H1 (cell line): ENCODE data around the gene ERICH6. TPM values are rescaled to one million over a fixed set of nuclear protein-coding genes. Genes with fewer than 3 reads are reported as not detected.

Experiments used
- CTCF ChIA-PET: fragments of 300-600 bp; sonication (Branson Sonifier 250); formaldehyde crosslinking; loops from one replicate; lab custom pipeline; 2021; ENCODE audit not compliant: partially characterized antibody; lab: Charles Lee
- POLR2A ChIA-PET: fragments of 300-600 bp; sonication (Branson Sonifier 250); formaldehyde crosslinking; loops from one replicate; lab custom pipeline; 2021; ENCODE audit warnings: inconsistent platforms; ENCODE audit not compliant: partially characterized antibody; lab: Charles Lee
- DNase-seq, 2 experiments: peaks; one replicate each; pipeline versions ENCODE4 v3.0.0 to v3.0.0-alpha.2; 2010 to 2022; ENCODE audit warnings: low spot score in 2 of 2, low read depth in 1 of 2, mixed read lengths in 1 of 2
- FAIRE-seq: peaks from 2 replicates; lab custom pipeline; 2011; peaks lifted over from hg19 to GRCh38; lab: Jason Lieb, UNC
- H2AFZ ChIP-seq: 2 replicates; pipeline ENCODE4 v1.8.1; 2012; ENCODE audit warnings: low read length, inconsistent platforms
- H2AK5ac ChIP-seq: 2 replicates; pipeline ENCODE4 v1.6.1; 2013; ENCODE audit warnings: low read depth, low read length
- H2BK120ac ChIP-seq: replicated peaks from 2 replicates; pipeline ENCODE3; 2013; ENCODE audit warnings: low read depth, low read length, inconsistent platforms
- H2BK12ac ChIP-seq: 2 replicates; pipeline ENCODE4 v1.6.1; 2013; ENCODE audit warnings: low read depth, low read length
- H2BK15ac ChIP-seq: 2 replicates; pipeline ENCODE4 v1.6.1; 2013; ENCODE audit warnings: low read length
- H2BK20ac ChIP-seq: 2 replicates; pipeline ENCODE4 v1.6.1; 2013; ENCODE audit warnings: low read length
- H2BK5ac ChIP-seq: 2 replicates; pipeline ENCODE4 v1.6.1; 2013; ENCODE audit warnings: low read depth, low read length
- H3K14ac ChIP-seq: 2 replicates; pipeline ENCODE4 v1.6.1; 2013; ENCODE audit warnings: inconsistent platforms; ENCODE audit not compliant: insufficient read length
- H3K18ac ChIP-seq: 2 replicates; pipeline ENCODE4 v1.6.1; 2013; ENCODE audit warnings: low read length; ENCODE audit errors: extremely low read depth
- H3K23ac ChIP-seq: 2 replicates; pipeline ENCODE4 v1.6.1; 2013; ENCODE audit warnings: inconsistent platforms; ENCODE audit not compliant: insufficient read length
- H3K23me2 ChIP-seq: 2 replicates; pipeline ENCODE4 v1.6.1; 2013; ENCODE audit warnings: low read depth, low read length
- H3K27ac ChIP-seq: 2 replicates; pipeline ENCODE4 v1.6.1; 2011; ENCODE audit warnings: low read depth, low read length, inconsistent platforms
- H3K27me3 ChIP-seq, 4 experiments: replicated peaks in 1 of 4; 1 replicate in 1 of 4; 2 replicates in 3 of 4; pipeline versions ENCODE4 v1.6.1 to v1.8.1; 2011 to 2013; ENCODE audit warnings: low read length in 3 of 4, mild to moderate bottlenecking in 3 of 4, inconsistent platforms in 2 of 4, mixed read lengths in 2 of 4, moderate library complexity in 1 of 4; ENCODE audit not compliant: control insufficient read depth in 3 of 4, insufficient read depth in 3 of 4; ENCODE audit errors: extremely low read depth in 1 of 4
- H3K36me3 ChIP-seq, 4 experiments: 2 replicates each; pipeline versions ENCODE4 v1.6.1 to v1.8.1; 2011 to 2013; ENCODE audit warnings: mild to moderate bottlenecking in 4 of 4, low read length in 3 of 4, moderate library complexity in 2 of 4, control low read depth in 1 of 4, inconsistent platforms in 1 of 4; ENCODE audit not compliant: insufficient read depth in 4 of 4, control insufficient read depth in 2 of 4
- H3K4ac ChIP-seq: replicated peaks from 2 replicates; pipeline ENCODE3; 2013; ENCODE audit warnings: low read length, low read depth, mixed read lengths, inconsistent platforms; ENCODE audit not compliant: insufficient read length
- H3K4me1 ChIP-seq, 4 experiments: replicated peaks in 1 of 4; 1 replicate in 1 of 4; 2 replicates in 3 of 4; pipeline versions ENCODE4 v1.6.1 to v1.8.1; 2011 to 2013; ENCODE audit warnings: low read length in 3 of 4, inconsistent platforms in 2 of 4, mixed read lengths in 1 of 4; ENCODE audit not compliant: insufficient read depth in 4 of 4, control insufficient read depth in 3 of 4
- H3K4me2 ChIP-seq, 2 experiments: 2 replicates each; pipeline versions ENCODE4 v1.6.1 to v1.8.1; 2011 to 2013; ENCODE audit warnings: low read depth in 2 of 2, low read length in 2 of 2, control low read depth in 1 of 2, inconsistent platforms in 1 of 2, mild to moderate bottlenecking in 1 of 2; ENCODE audit not compliant: insufficient read depth in 1 of 2
- H3K4me3 ChIP-seq, 4 experiments: fragments of 200-600, 300-600 bp in 1 of 4; sonication (generic), shearing (Covaris generic), sonication (Bioruptor Twin) in 1 of 4; 2 replicates each; pipeline versions ENCODE4 v1.5.1 to v1.8.1; 2011 to 2016; ENCODE audit warnings: low read length in 4 of 4, low read depth in 3 of 4, control low read depth in 2 of 4, inconsistent platforms in 2 of 4, mild to moderate bottlenecking in 2 of 4, mixed read lengths in 1 of 4, moderate library complexity in 1 of 4; ENCODE audit not compliant: insufficient read depth in 2 of 4; ENCODE audit errors: extremely low read depth in 1 of 4
- H3K56ac ChIP-seq: replicated peaks from 2 replicates; pipeline ENCODE3; 2013; ENCODE audit warnings: low read depth, mild to moderate bottlenecking, mixed read lengths, low read length, inconsistent platforms; ENCODE audit not compliant: insufficient read length
- H3K79me1 ChIP-seq: 2 replicates; pipeline ENCODE4 v1.6.1; 2013; ENCODE audit warnings: low read depth, low read length, control low read depth
- H3K79me2 ChIP-seq, 2 experiments: 2 replicates each; pipeline versions ENCODE4 v1.6.1 to v1.8.1; 2012 to 2013; ENCODE audit warnings: low read length in 2 of 2, mild to moderate bottlenecking in 2 of 2, inconsistent platforms in 1 of 2; ENCODE audit not compliant: insufficient read depth in 2 of 2, control insufficient read depth in 1 of 2
- H3K9ac ChIP-seq, 4 experiments: replicated peaks in 1 of 4; 1 replicate in 1 of 4; 2 replicates in 3 of 4; pipeline versions ENCODE4 v1.6.1 to v1.8.1; 2011 to 2013; ENCODE audit warnings: low read depth in 3 of 4, low read length in 3 of 4, control low read depth in 2 of 4, mild to moderate bottlenecking in 2 of 4, moderate library complexity in 2 of 4, inconsistent platforms in 1 of 4; ENCODE audit errors: extremely low read depth in 1 of 4
- H3K9me3 ChIP-seq, 2 experiments: 2 replicates each; pipeline versions ENCODE4 v1.6.1 to v1.8.1; 2012 to 2013; ENCODE audit warnings: mild to moderate bottlenecking in 2 of 2, moderate library complexity in 2 of 2, control low read depth in 1 of 2, inconsistent platforms in 1 of 2, low read depth in 1 of 2, low read length in 1 of 2, mixed read lengths in 1 of 2; ENCODE audit not compliant: insufficient read depth in 2 of 2
- H4K20me1 ChIP-seq, 2 experiments: replicated peaks in 1 of 2; 2 replicates each; pipeline versions ENCODE3 to v1.8.1; 2011 to 2013; ENCODE audit warnings: inconsistent platforms in 2 of 2, low read length in 2 of 2, mild to moderate bottlenecking in 1 of 2; ENCODE audit not compliant: insufficient read depth in 2 of 2, control insufficient read depth in 1 of 2
- H4K5ac ChIP-seq: 2 replicates; pipeline ENCODE4 v1.6.1; 2013; ENCODE audit warnings: low read length, low read depth, mixed read lengths, inconsistent platforms; ENCODE audit not compliant: insufficient read length
- H4K8ac ChIP-seq: 2 replicates; pipeline ENCODE4 v1.8.0; 2013; ENCODE audit warnings: mild to moderate bottlenecking, moderate library complexity, low read length, inconsistent platforms; ENCODE audit not compliant: insufficient read depth; ENCODE audit errors: extremely low read depth
- H4K91ac ChIP-seq: replicated peaks from 2 replicates; pipeline ENCODE3; 2013; ENCODE audit warnings: low read length, mixed read lengths, inconsistent platforms; ENCODE audit not compliant: insufficient read length
- BCL11A ChIP-seq, 2 experiments: IDR thresholded peaks; one replicate each; pipeline ENCODE4 v1.6.1; 2011; ENCODE audit warnings: low read depth in 2 of 2, low read length in 2 of 2, mild to moderate bottlenecking in 2 of 2
- CBX5 ChIP-seq: fragments of 300-800, 300-1000 bp; sonication (generic); IDR thresholded peaks from 2 replicates; pipeline ENCODE4 v1.7.1; 2016; ENCODE audit warnings: antibody characterized with exemption, low read length, low read depth
- CHD1 ChIP-seq: IDR thresholded peaks from 2 replicates; pipeline ENCODE4 v1.6.1; 2012; ENCODE audit warnings: low read depth, low read length, improper control_type of control experiment
- CHD2 ChIP-seq: IDR thresholded peaks from 2 replicates; pipeline ENCODE4 v1.6.1; 2012; ENCODE audit warnings: low read length, improper control_type of control experiment
- EZH2 ChIP-seq: fragments of 200-600 bp; sonication (generic); IDR thresholded peaks from 2 replicates; pipeline ENCODE4 v1.7.1; 2012; ENCODE audit warnings: low read depth, mild to moderate bottlenecking, moderate library complexity, low read length, inconsistent platforms; ENCODE audit not compliant: severe bottlenecking
- JUN ChIP-seq: IDR thresholded peaks from 2 replicates; pipeline ENCODE4 v1.6.1; 2011; ENCODE audit warnings: low read depth, mild to moderate bottlenecking, improper control_type of control experiment, low read length
- KDM4A ChIP-seq: IDR thresholded peaks from one replicate; pipeline ENCODE4 v1.7.1; 2012; ENCODE audit warnings: low read depth, mild to moderate bottlenecking, moderate library complexity, low read length, inconsistent platforms; ENCODE audit not compliant: severe bottlenecking
- RFX5 ChIP-seq: IDR thresholded peaks from 2 replicates; pipeline ENCODE4 v1.6.1; 2011; ENCODE audit warnings: low read depth, low read length, improper control_type of control experiment, borderline replicate concordance
- SP1 ChIP-seq: IDR thresholded peaks from 2 replicates; pipeline ENCODE4 v1.6.1; 2011; ENCODE audit warnings: low read depth, low read length
- SP2 ChIP-seq: IDR thresholded peaks from 2 replicates; pipeline ENCODE4 v1.6.1; 2012; ENCODE audit warnings: mild to moderate bottlenecking, low read length, inconsistent platforms
- SUZ12 ChIP-seq: fragments of 200-600 bp; sonication (generic); IDR thresholded peaks from 2 replicates; pipeline ENCODE4 v1.6.1; 2012; ENCODE audit warnings: mild to moderate bottlenecking, inconsistent platforms, low read length, moderate library complexity, mixed read lengths
- TAF7 ChIP-seq: optimal IDR thresholded peaks from 2 replicates; pipeline ENCODE3; 2011; ENCODE audit warnings: low read depth, mild to moderate bottlenecking, inconsistent platforms, low read length, moderate library complexity, borderline replicate concordance
- TBP ChIP-seq: IDR thresholded peaks from 2 replicates; pipeline ENCODE4 v1.6.1; 2011; ENCODE audit warnings: low read depth, low read length, improper control_type of control experiment
- TCF12 ChIP-seq: IDR thresholded peaks from 2 replicates; pipeline ENCODE4 v1.6.1; 2011; ENCODE audit warnings: low read depth, mild to moderate bottlenecking, low read length
- WGBS, 2 experiments: shearing (Covaris generic) in 1 of 2; methylation state at CpG; one replicate each; pipeline versions ENCODE4 v1.1.6 to v1.1.7; 2013 to 2015; ENCODE audit warnings: low lambda C conversion rate in 2 of 2, mixed read lengths in 2 of 2, inconsistent platforms in 1 of 2, low coverage in 1 of 2, missing lambda C conversion rate in 1 of 2; ENCODE audit not compliant: insufficient replicate concordance in 2 of 2, insufficient coverage in 1 of 2, insufficient read length in 1 of 2; ENCODE audit errors: extremely low coverage in 1 of 2, missing lambda C conversion rate in 1 of 2; 5-methylcytosine and 5-hydroxymethylcytosine counted together
- polyA plus RNA-seq, 7 experiments: library from polyadenylated mRNA; depleted of rRNA in 3 of 7; stranded (reverse) in 5 of 7; unstranded in 2 of 7; fragments of >200 nt in 5 of 7; fragments of 200-250 nt in 2 of 7; gene quantifications; 1 replicate in 5 of 7; 2 replicates in 1 of 7; 4 replicates in 1 of 7; pipeline versions ENCODE4 v1.2.1 to v1.2.3, GENCODE V29; 2011 to 2013; ENCODE audit warnings: missing spikeins in 2 of 7, mixed read lengths in 2 of 7
- total RNA-seq: library from RNA; stranded (reverse); fragmentation: NEBNext Ultra II Directional; extraction: Animal tissue kit (Norgen Biotek cat#: 25700); gene quantifications from 2 replicates; pipeline ENCODE4 v1.2.1, GENCODE V29; 2021
- TF ChIP-seq, protein P1 (sequence below): IDR thresholded peaks from 2 replicates; pipeline ENCODE4 v1.6.1; 2011; ENCODE audit warnings: low read depth, mild to moderate bottlenecking, low read length; ENCODE audit not compliant: insufficient read depth

The ERICH6 gene
- total and polyA plus RNA-seq, 2 of the 8 experiments (the other 6 are each of a cell fraction or from before 2014, with no cell fraction given), result not detected

GRCh38 chr3:150673966-150674365, 29.8 kb downstream of the ERICH6 start:
- Histone ChIP-seq H4K91ac (no peak overlapping the region), H3K27me3 (no peaks in the 10 kb centered on the region), H3K18ac (no peak overlapping the region), H3K79me1 (no peaks in the 10 kb centered on the region), H3K27ac (no peak overlapping the region), H2AK5ac (no peak overlapping the region), H3K23ac (no peak overlapping the region), H3K56ac (no peak overlapping the region), H2BK12ac (no peak overlapping the region), H3K4me3 (no peak overlapping the region), H3K9me3 (peaks cover 3 to 5% of the 10 kb centered on the region in 2 experiments; a peak in 2 of 4 replicates), H3K4ac (no peak overlapping the region), H3K4me1 (no peaks in the 10 kb centered on the region), H3K23me2 (peaks cover 2% of the 10 kb centered on the region; the same call in 1 of the 2 replicates), H3K79me2 (no peaks in the 10 kb centered on the region), H2BK20ac (no peak overlapping the region), H4K5ac (no peak overlapping the region), H3K36me3 (no peaks in the 10 kb centered on the region), H3K9ac (no peak overlapping the region), H3K14ac (no peak overlapping the region), H4K8ac (no peak overlapping the region), H2BK15ac (no peak overlapping the region), H2BK5ac (no peak overlapping the region), H2AFZ (no peak overlapping the region), H2BK120ac (no peak overlapping the region), H3K4me2 (no peak overlapping the region), H4K20me1 (no peaks in the 10 kb centered on the region)
- CTCF ChIA-PET, result no interaction called here
- DNase-seq (no peak), FAIRE-seq (no peak)
- 93% methylated on average over 3 of the region's 3 CpGs; no CpG with 5 or more reads in 1 of the 2 experiments for WGBS, 2 experiments
- POLR2A ChIA-PET, result no interaction called here
- TF ChIP-seq EZH2 (no peak), KDM4A (no peak), SUZ12 (no peak), TBP (no peak), JUN (no peak), TAF7 (no peak), TCF12 (no peak), BCL11A (IDR thresholded peaks at IDR 0.05; ENCODE audit: low read depth in 2 of 2, low read length in 2 of 2) (no peak), CBX5 (no peak), SP2 (no peak), CHD2 (no peak), CHD1 (no peak), SP1 (no peak), RFX5 (no peak)
- TF ChIP-seq, protein P1, sequence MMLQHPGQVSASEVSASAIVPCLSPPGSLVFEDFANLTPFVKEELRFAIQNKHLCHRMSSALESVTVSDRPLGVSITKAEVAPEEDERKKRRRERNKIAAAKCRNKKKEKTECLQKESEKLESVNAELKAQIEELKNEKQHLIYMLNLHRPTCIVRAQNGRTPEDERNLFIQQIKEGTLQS, result no peak
